ENCODE results near the gene SLPI. TPM values are rescaled to one million over a fixed set of nuclear protein-coding genes. Genes with fewer than 3 reads are reported as not detected.

Gene SLPI
- total RNA-seq, 1 experiment from 2014 or later: 207 TPM

GRCh38 chr20:45257711-45258110, 3.3 kb upstream of the SLPI start:
- no peak for TF ChIP-seq EZH2 (IDR thresholded peaks at IDR 0.05; ENCODE audit: low read length, unreplicated experiment)
- no peak for TF ChIP-seq CTCF (conservative IDR thresholded peaks at IDR 0.05; ENCODE audit: low read depth, low read length)
- no peak for TF ChIP-seq EZH2phosphoT487 (IDR thresholded peaks at IDR 0.05; ENCODE audit: borderline replicate concordance, low read length)
- no peak overlapping the region for H3K4me3 ChIP-seq (ENCODE audit: low read length)
- ChIA-PET POLR2A (ENCODE audit: unreplicated experiment) (no interaction called here), CTCF (no interaction called here)
- peaks cover 30% of the 10 kb centered on the region for H3K4me1 ChIP-seq (ENCODE audit: insufficient read depth, low read length)
- no peaks in the 10 kb centered on the region for H3K36me3 ChIP-seq (ENCODE audit: low read depth, low read length)
- H3K79me2 ChIP-seq (ENCODE audit: low read length): 0 out of 2 replicates have a peak, but pooled peaks cover 6% of the 10 kb centered on the region
- no peak overlapping the region for H3K27ac ChIP-seq (ENCODE audit: low read length)
- H3K4me2 ChIP-seq (ENCODE audit: low read length): no peak overlapping the region
- H3K27me3 ChIP-seq (ENCODE audit: low read length): no peaks in the 10 kb centered on the region
- ATAC-seq: no peak
- no peaks in the 10 kb centered on the region for H3K9me3 ChIP-seq (ENCODE audit: low read length)
- no TSS peak for BruUV-seq (replicated peaks)
- H2AFZ ChIP-seq (ENCODE audit: low read length): no peak overlapping the region
- H3F3A ChIP-seq (ENCODE audit: low read length, unreplicated experiment): no peaks in the 10 kb centered on the region
- DNase-seq: no peak
- no peaks in the 10 kb centered on the region for H3K9me2 ChIP-seq (replicated peaks; ENCODE audit: low read length)
- no peaks in the 10 kb centered on the region for H4K20me1 ChIP-seq (ENCODE audit: low read length)
- no peak overlapping the region for H3K9ac ChIP-seq (ENCODE audit: low read length)
- intact Hi-C loops (cut with micrococcal nuclease): no loop called here

- Histone ChIP-seq H3K27ac (ENCODE audit: low read length) (no peak overlapping the region), H3K9me3 (ENCODE audit: low read length) (no peaks in the 10 kb centered on the region), H3K9me2 (replicated peaks; ENCODE audit: low read length) (no peaks in the 10 kb centered on the region), H3K79me2 (ENCODE audit: low read length) (0 out of 2 replicates have a peak, but pooled peaks cover 6% of the 10 kb centered on the region), H3K27me3 (ENCODE audit: low read length) (no peaks in the 10 kb centered on the region), H4K20me1 (ENCODE audit: low read length) (no peaks in the 10 kb centered on the region), H3K4me2 (ENCODE audit: low read length) (no peak overlapping the region), H2AFZ (ENCODE audit: low read length) (no peak overlapping the region), H3K9ac (ENCODE audit: low read length) (no peak overlapping the region), H3K4me1 (ENCODE audit: insufficient read depth, low read length) (peaks cover 36% of the 10 kb centered on the region), H3K36me3 (ENCODE audit: low read depth, low read length) (no peaks in the 10 kb centered on the region), H3F3A (ENCODE audit: low read length, unreplicated experiment) (no peaks in the 10 kb centered on the region), H3K4me3 (ENCODE audit: low read length) (no peak overlapping the region)
- ATAC-seq: no peak
- ChIA-PET POLR2A (ENCODE audit: unreplicated experiment) (no interaction called here), CTCF (no interaction called here)
- TF ChIP-seq EZH2 (IDR thresholded peaks at IDR 0.05; ENCODE audit: low read length, unreplicated experiment) (no peak), CTCF (conservative IDR thresholded peaks at IDR 0.05; ENCODE audit: low read depth, low read length) (no peak), EZH2phosphoT487 (IDR thresholded peaks at IDR 0.05; ENCODE audit: borderline replicate concordance, low read length) (no peak)
- no TSS peak for BruUV-seq (replicated peaks)
- intact Hi-C loops (cut with micrococcal nuclease): no loop called here
- peak; percentile 13 for DNase-seq
Measured at GRCh38 chr20:45257161-45257560, 2.8 kb upstream of the SLPI start.

GRCh38 chr20:45253261-45253660, 1.1 kb downstream of the SLPI start:
- 0 out of 2 replicates have a peak, but pooled peaks cover 6% of the 10 kb centered on the region for H3K79me2 ChIP-seq (ENCODE audit: low read length)
- no peaks in the 10 kb centered on the region for H3K9me3 ChIP-seq (ENCODE audit: low read length)
- CTCF ChIA-PET: no interaction called here
- peak overlapping the region; percentile 86 for H3K27ac ChIP-seq (ENCODE audit: low read length)
- no peaks in the 10 kb centered on the region for H3K36me3 ChIP-seq (ENCODE audit: low read depth, low read length)
- no peaks in the 10 kb centered on the region for H3K9me2 ChIP-seq (replicated peaks; ENCODE audit: low read length)
- DNase-seq (peak; percentile 88), ATAC-seq (peak; percentile 85)
- peak overlapping the region; percentile 87 for H3K4me2 ChIP-seq (ENCODE audit: low read length)
- no peaks in the 10 kb centered on the region for H3F3A ChIP-seq (ENCODE audit: low read length, unreplicated experiment)
- peak overlapping the region; percentile 58 for H3K4me3 ChIP-seq (ENCODE audit: low read length)
- POLR2A ChIA-PET (ENCODE audit: unreplicated experiment): no interaction called here
- intact Hi-C loops (cut with micrococcal nuclease): no loop called here
- no peak overlapping the region for H2AFZ ChIP-seq (ENCODE audit: low read length)
- peak overlapping the region; percentile 27; the same call in 1 of the 2 replicates for H3K9ac ChIP-seq (ENCODE audit: low read length)
- peaks cover 38% of the 10 kb centered on the region for H3K4me1 ChIP-seq (ENCODE audit: insufficient read depth, low read length)
- TF ChIP-seq EZH2phosphoT487 (IDR thresholded peaks at IDR 0.05; ENCODE audit: borderline replicate concordance, low read length): no peak
- no peak for TF ChIP-seq CTCF (conservative IDR thresholded peaks at IDR 0.05; ENCODE audit: low read depth, low read length)
- TF ChIP-seq EZH2 (IDR thresholded peaks at IDR 0.05; ENCODE audit: low read length, unreplicated experiment): no peak
- BruUV-seq (replicated peaks): no TSS peak
- H4K20me1 ChIP-seq (ENCODE audit: low read length): no peaks in the 10 kb centered on the region
- H3K27me3 ChIP-seq (ENCODE audit: low read length): no peaks in the 10 kb centered on the region
